ENCODE measurements around the gene SAMD11. TPM values are rescaled to one million over a fixed set of nuclear protein-coding genes. Genes with fewer than 3 reads are reported as not detected.
A peak's percentile ranks its signal among the peaks of the same experiment; 100 is the strongest.

SAMD11 gene
- total and polyA plus RNA-seq, 2 donors from 2014 or later, result 13.3 to 21.4 TPM

DNA sequence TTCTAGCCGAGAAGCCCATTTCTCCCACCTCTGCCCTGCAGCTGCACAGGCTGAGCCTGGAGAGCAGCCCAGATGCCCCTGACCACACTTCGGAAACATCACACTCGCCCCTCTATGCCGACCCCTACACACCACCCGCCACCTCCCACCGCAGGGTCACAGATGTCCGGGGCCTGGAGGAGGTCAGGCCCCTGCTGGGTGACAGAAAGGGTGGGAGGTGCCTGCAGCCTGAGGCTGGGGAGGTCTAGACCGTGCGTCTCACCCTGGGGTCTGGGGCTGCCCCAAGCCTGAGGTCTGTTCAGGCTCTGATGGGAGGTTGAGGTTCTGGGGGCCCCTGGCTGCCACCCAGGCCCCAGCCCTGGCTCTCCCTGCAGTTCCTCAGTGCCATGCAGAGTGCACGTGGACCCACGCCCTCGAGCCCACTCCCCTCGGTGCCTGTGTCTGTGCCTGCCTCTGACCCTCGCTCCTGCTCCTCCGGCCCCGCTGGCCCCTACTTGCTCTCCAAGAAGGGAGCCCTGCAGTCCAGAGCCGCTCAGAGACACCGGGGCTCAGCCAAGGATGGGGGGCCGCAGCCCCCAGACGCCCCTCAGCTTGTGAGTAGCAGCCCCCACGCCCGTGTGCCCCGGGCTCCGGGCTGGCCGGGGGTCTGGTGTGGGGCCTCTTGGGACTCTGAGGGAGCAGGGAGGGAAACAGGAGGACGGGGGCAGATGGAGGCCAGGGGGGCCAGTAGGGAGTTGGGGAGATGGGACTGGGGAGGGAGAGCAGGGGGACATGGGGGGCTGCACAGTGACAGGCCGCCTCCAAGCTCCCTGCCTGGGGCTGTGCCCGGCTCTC, 50.0 kb downstream of the SAMD11 start:
- no peak overlapping the region for H3K9ac ChIP-seq (ENCODE audit: low read length in 3 of 3)
- no peak overlapping the region for H3K4me3 ChIP-seq (ENCODE audit: low read length in 3 of 3)
- no peak overlapping the region for H3K27ac ChIP-seq (ENCODE audit: low read depth in 2 of 2, low read length in 2 of 2)
- TF ChIP-seq, protein P1, sequence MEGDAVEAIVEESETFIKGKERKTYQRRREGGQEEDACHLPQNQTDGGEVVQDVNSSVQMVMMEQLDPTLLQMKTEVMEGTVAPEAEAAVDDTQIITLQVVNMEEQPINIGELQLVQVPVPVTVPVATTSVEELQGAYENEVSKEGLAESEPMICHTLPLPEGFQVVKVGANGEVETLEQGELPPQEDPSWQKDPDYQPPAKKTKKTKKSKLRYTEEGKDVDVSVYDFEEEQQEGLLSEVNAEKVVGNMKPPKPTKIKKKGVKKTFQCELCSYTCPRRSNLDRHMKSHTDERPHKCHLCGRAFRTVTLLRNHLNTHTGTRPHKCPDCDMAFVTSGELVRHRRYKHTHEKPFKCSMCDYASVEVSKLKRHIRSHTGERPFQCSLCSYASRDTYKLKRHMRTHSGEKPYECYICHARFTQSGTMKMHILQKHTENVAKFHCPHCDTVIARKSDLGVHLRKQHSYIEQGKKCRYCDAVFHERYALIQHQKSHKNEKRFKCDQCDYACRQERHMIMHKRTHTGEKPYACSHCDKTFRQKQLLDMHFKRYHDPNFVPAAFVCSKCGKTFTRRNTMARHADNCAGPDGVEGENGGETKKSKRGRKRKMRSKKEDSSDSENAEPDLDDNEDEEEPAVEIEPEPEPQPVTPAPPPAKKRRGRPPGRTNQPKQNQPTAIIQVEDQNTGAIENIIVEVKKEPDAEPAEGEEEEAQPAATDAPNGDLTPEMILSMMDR (IDR thresholded peaks at IDR 0.05; ENCODE audit: borderline replicate concordance, extremely low read depth, insufficient read depth), result no peak
- intact Hi-C loops (cut with DNase I), result no loop called here
- peaks cover 9% of the 10 kb centered on the region for H3K27me3 ChIP-seq (ENCODE audit: control insufficient read depth, insufficient read depth, low read length)
- peaks cover 0 to 8% (median 0%) of the 10 kb centered on the region in 3 donors for H3K4me1 ChIP-seq (ENCODE audit: control insufficient read depth in 2 of 3, insufficient read depth in 2 of 3, low read depth in 1 of 3, low read length in 3 of 3)
- DNase-seq (no peak), FAIRE-seq (no peak)
- H3K9me3 ChIP-seq (ENCODE audit: control insufficient read depth in 2 of 3, insufficient read depth in 1 of 3, low read length in 3 of 3), result no peaks in the 10 kb centered on the region
- H3K36me3 ChIP-seq (ENCODE audit: control insufficient read depth in 2 of 3, insufficient read depth in 3 of 3, low read length in 3 of 3), result no peaks in the 10 kb centered on the region

DNA sequence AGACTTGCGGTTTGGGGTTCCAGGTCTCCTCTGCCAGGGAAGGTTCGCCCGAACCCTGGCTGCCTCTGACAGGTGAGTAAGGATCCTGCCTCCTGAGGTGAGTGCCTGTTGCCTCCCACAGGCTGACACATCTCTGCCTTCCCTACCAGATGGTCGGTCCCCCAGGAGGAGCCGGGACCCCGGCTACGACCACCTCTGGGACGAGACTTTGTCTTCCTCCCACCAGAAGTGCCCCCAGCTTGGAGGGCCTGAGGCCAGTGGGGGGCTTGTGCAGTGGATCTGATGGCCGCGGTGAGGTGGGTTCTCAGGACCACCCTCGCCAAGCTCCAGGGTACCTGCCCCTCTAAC, 50.5 kb downstream of the SAMD11 start:
- no peaks in the 10 kb centered on the region for H3K9me3 ChIP-seq (ENCODE audit: control insufficient read depth in 2 of 3, insufficient read depth in 1 of 3, low read length in 3 of 3)
- peaks cover 7% of the 10 kb centered on the region for H3K27me3 ChIP-seq (ENCODE audit: control insufficient read depth, insufficient read depth, low read length)
- no peak overlapping the region for H3K4me3 ChIP-seq (ENCODE audit: low read length in 3 of 3)
- FAIRE-seq (no peak), DNase-seq (no peak)
- H3K27ac ChIP-seq (ENCODE audit: low read depth in 2 of 2, low read length in 2 of 2), result no peak overlapping the region
- intact Hi-C loops (cut with DNase I), result no loop called here
- TF ChIP-seq, protein P1 (IDR thresholded peaks at IDR 0.05; ENCODE audit: borderline replicate concordance, extremely low read depth, insufficient read depth), result no peak
- peaks cover 0 to 8% (median 0%) of the 10 kb centered on the region in 3 donors for H3K4me1 ChIP-seq (ENCODE audit: control insufficient read depth in 2 of 3, insufficient read depth in 2 of 3, low read depth in 1 of 3, low read length in 3 of 3)
- no peaks in the 10 kb centered on the region for H3K36me3 ChIP-seq (ENCODE audit: control insufficient read depth in 2 of 3, insufficient read depth in 3 of 3, low read length in 3 of 3)
- H3K9ac ChIP-seq (ENCODE audit: low read length in 3 of 3), result no peak overlapping the region

DNA sequence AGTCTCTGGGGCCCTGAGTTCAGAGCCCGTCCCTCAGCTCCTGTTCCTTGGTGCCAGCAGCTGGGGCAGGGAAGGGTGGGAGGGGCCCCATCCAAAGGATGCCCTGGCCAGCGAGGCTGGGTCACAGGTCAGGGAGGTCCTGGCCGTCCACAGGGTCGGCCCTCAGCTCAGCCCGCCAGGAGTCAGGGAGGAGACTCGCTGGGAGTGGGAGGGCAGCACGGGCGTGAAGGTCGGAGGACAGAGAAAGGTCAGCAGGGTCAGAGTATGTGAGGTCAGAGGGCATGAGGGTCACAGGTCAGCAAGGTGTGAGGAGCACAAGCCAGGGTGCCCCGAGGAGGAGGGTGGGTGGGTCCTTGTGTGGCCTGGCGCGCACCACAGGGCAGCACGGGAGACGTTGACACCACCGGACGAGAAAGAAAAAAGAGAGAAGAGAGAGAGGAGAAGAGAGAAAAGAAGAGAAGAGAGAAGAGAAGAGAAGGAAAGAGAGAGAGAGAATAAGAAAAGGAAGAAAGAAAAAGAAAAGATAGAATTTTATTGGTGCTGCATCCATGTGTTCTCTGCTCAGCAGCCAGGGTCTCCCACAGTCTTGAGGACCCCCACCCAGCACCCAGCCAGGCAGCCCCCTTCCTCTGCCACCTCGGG, 51.1 kb downstream of the SAMD11 start:
- TF ChIP-seq, protein P1 (IDR thresholded peaks at IDR 0.05; ENCODE audit: borderline replicate concordance, extremely low read depth, insufficient read depth), result no peak
- intact Hi-C loops (cut with DNase I), result no loop called here
- H3K36me3 ChIP-seq (ENCODE audit: control insufficient read depth in 2 of 3, insufficient read depth in 3 of 3, low read length in 3 of 3), result no peaks in the 10 kb centered on the region
- H3K4me3 ChIP-seq (ENCODE audit: low read length in 3 of 3), result no peak overlapping the region
- no peak overlapping the region for H3K27ac ChIP-seq (ENCODE audit: low read depth in 2 of 2, low read length in 2 of 2)
- DNase-seq, result peak in 1 of 5 donors; percentile 69
- FAIRE-seq, result no peak
- peaks cover 2% of the 10 kb centered on the region for H3K27me3 ChIP-seq (ENCODE audit: control insufficient read depth, insufficient read depth, low read length)
- H3K9me3 ChIP-seq (ENCODE audit: control insufficient read depth in 2 of 3, insufficient read depth in 1 of 3, low read length in 3 of 3), result no peaks in the 10 kb centered on the region
- peaks cover 0 to 8% (median 0%) of the 10 kb centered on the region in 3 donors for H3K4me1 ChIP-seq (ENCODE audit: control insufficient read depth in 2 of 3, insufficient read depth in 2 of 3, low read depth in 1 of 3, low read length in 3 of 3)
- no peak overlapping the region for H3K9ac ChIP-seq (ENCODE audit: low read length in 3 of 3)
